SH-SY5Y (cell line): ENCODE measurements around the gene TRIO.

ENCODE experiments used
- GATA2 ChIP-seq: IDR thresholded peaks from 2 replicates; pipeline ENCODE4 v1.6.1; 2011; ENCODE audit warnings: mild to moderate bottlenecking, low read depth, low read length
- GATA3 ChIP-seq: IDR thresholded peaks from 2 replicates; pipeline ENCODE4 v1.6.1; 2011; ENCODE audit warnings: low read depth, mild to moderate bottlenecking, low read length, moderate library complexity

The TRIO gene

DNA sequence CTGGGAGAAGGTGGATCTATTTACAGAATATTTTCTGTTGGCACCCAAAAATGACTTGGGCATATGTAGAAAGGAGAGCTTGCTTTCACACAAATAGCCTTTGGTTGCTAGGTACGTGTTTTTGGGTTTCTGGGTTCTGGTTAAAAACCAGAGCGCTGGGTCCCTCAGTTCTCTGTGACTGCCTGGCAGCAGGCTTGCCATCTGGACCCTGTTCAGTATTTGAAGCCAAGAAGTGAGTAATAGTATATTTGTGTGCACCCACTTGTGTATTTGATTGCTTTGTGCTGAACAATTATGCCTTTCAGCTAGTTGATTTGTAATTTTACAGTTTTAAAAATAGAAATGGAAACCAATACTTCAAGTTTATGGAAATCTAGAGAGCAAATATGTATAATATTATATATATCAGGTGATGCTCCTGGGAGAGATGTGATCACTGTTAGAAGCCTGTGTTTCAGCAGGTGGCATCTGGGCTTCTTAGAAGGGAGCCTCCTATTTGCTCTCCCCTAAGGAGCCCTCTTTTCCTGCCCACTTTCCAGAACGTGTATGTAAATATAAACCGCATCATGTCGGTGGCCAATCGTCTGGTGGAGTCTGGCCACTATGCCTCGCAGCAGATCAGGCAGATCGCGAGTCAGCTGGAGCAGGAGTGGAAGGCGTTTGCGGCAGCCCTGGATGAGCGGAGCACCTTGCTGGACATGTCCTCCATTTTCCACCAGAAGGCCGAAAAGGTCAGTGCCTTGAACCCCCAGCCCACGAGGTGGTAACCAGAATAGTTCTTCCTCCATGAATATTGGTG is 153.6 kb downstream of the TRIO start:
- no peak for TF ChIP-seq GATA2
- no peak for TF ChIP-seq GATA3

GRCh38 chr5:14297697-14298096 is 154.6 kb downstream of the TRIO start:
- TF ChIP-seq GATA3 (no peak), GATA2 (no peak)

- TF ChIP-seq GATA3 = no peak
- no peak for TF ChIP-seq GATA2
Observed at GRCh38 chr5:14298126-14298847, 155.1 kb downstream of the TRIO start.

GRCh38 chr5:14299666-14300065 is 156.5 kb downstream of the TRIO start:
- TF ChIP-seq GATA2 = no peak
- no peak for TF ChIP-seq GATA3

GRCh38 chr5:14301186-14301585 is 158.0 kb downstream of the TRIO start:
- no peak for TF ChIP-seq GATA3
- TF ChIP-seq GATA2 = no peak

- TF ChIP-seq GATA3 (no peak), GATA2 (no peak)
Observed at GRCh38 chr5:14302330-14302729, 159.2 kb downstream of the TRIO start.

- no peak for TF ChIP-seq GATA3
Observed at GRCh38 chr5:14305045-14305444, 161.9 kb downstream of the TRIO start.

GRCh38 chr5:14306329-14306815 is 163.2 kb downstream of the TRIO start:
- TF ChIP-seq GATA3 (no peak), GATA2 (no peak)

GRCh38 chr5:14308384-14309154 is 165.4 kb downstream of the TRIO start:
- TF ChIP-seq GATA3 (no peak), GATA2 (no peak)

- no peak for TF ChIP-seq GATA2
- no peak for TF ChIP-seq GATA3
Observed at GRCh38 chr5:14309199-14309598, 166.1 kb downstream of the TRIO start.

- TF ChIP-seq GATA3 (no peak), GATA2 (no peak)
Observed at GRCh38 chr5:14309878-14310531, 166.9 kb downstream of the TRIO start.

- TF ChIP-seq GATA3 (no peak), GATA2 (no peak)
Observed at GRCh38 chr5:14310901-14311300, 167.8 kb downstream of the TRIO start.

DNA sequence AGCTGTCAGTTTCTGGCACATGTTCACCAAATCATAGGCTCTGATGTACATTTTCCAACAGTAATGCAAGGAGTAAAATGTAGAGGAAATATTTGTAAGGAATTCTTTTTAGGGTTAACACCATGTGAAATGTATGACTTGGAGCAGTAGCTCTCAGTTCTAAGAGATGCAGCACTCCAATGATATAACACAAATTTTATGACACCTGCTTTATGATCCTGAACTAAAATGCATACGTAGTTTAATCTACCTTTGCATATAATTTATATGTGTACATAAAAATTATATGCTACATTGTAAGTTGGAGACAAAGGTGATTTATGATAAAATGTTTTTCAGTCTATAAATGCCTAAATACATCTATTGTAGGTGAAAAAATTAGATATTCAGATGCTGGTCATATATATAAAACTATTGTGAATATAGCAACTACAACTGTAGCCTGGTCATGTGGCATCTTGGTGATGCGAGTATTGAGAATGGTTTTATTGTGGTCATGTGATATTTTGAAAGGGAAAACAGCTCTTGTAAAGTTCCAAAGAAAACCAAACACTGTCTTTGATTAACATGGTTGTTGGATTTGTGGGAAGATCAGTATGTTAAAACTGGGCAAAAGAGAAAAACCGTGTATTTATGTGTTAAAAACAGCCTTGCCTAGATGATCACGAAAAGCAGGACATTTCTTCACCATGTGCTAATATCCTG is 171.0 kb downstream of the TRIO start:
- TF ChIP-seq GATA2 (no peak), GATA3 (no peak)

DNA sequence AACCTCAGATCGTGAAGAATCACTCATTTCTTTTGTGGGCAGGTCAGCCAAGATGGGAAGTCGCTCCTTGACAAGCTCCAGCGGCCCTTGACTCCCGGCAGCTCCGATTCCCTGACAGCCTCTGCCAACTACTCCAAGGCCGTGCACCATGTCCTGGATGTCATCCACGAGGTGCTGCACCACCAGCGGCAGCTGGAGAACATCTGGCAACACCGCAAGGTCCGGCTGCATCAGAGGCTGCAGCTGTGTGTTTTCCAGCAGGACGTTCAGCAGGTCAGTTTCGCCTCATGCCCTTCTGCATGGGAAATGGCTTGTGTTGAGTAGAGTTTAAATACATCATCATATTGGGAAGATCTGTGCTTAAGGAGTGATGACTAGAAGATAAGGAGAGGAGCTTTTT is 173.3 kb downstream of the TRIO start:
- TF ChIP-seq GATA3 (no peak), GATA2 (no peak)
